Activated T-helper 1 cell treated with anti-CD3 and anti-CD28 coated beads, Interleukin-2, amount 50 U/mL, for 16 hours (primary cell): ENCODE measurements around the gene AIFM1.

Source experiments
- DNase-seq, 2 donors: peaks; one replicate each; pipeline ENCODE4 v3.0.0-alpha.2; 2020; ENCODE audit warnings: low read depth in 1 of 2, low spot score in 1 of 2

AIFM1 gene

GRCh38 chrX:130093271-130093670 is 72.4 kb downstream of the AIFM1 start:
- no peak for DNase-seq

GRCh38 chrX:130091980-130092522 is 73.6 kb downstream of the AIFM1 start:
- DNase-seq = peak; percentile 64 to 76

GRCh38 chrX:130090364-130090763 is 75.3 kb downstream of the AIFM1 start:
- DNase-seq = no peak

GRCh38 chrX:130086447-130087206 is 79.0 kb downstream of the AIFM1 start:
- DNase-seq = peak; percentile 38 to 39

- no peak for DNase-seq
Measured at GRCh38 chrX:130085551-130086446, 79.8 kb downstream of the AIFM1 start.

- no peak for DNase-seq
Measured at GRCh38 chrX:130084631-130085237, 80.9 kb downstream of the AIFM1 start.

- no peak for DNase-seq
Measured at GRCh38 chrX:130083656-130084382, 81.8 kb downstream of the AIFM1 start.

- no peak for DNase-seq
Measured at GRCh38 chrX:130083107-130083490, 82.5 kb downstream of the AIFM1 start.

GRCh38 chrX:130082244-130083106 is 83.2 kb downstream of the AIFM1 start:
- peak in 1 of 2 donors; percentile 64 for DNase-seq

- DNase-seq = no peak
Measured at GRCh38 chrX:130081421-130082045, 84.1 kb downstream of the AIFM1 start.

- DNase-seq = no peak
Measured at GRCh38 chrX:130080791-130081367, 84.8 kb downstream of the AIFM1 start.

GRCh38 chrX:130079824-130080406 is 85.7 kb downstream of the AIFM1 start:
- DNase-seq = peak in 1 of 2 donors; percentile 24
